ENCODE data around the gene CEP126.

Gene CEP126

GRCh38 chr11:102036757-102037156, 121.9 kb downstream of the CEP126 start:
- Histone ChIP-seq H3K27me3 (ENCODE audit: insufficient read depth, low read length) (no peaks in the 10 kb centered on the region), H2BK120ac (ENCODE audit: insufficient read depth, low read length, poor library complexity) (no peak overlapping the region), H4K8ac (ENCODE audit: low read depth, low read length) (no peak overlapping the region), H4K12ac (ENCODE audit: low read depth, low read length) (no peak overlapping the region), H2AFZ (ENCODE audit: insufficient read depth, low read length, poor library complexity) (no peak overlapping the region), H3K4ac (ENCODE audit: low read depth, low read length) (no peak overlapping the region), H4K91ac (ENCODE audit: low read depth, low read length) (no peak overlapping the region), H3K9me3 (ENCODE audit: insufficient read depth, low read depth, low read length) (no peaks in the 10 kb centered on the region), H3K4me2 (ENCODE audit: low read length) (no peak overlapping the region), H2AK5ac (ENCODE audit: low read length) (no peak overlapping the region), H3K14ac (ENCODE audit: low read length) (no peak overlapping the region), H3K79me1 (ENCODE audit: low read length) (no peaks in the 10 kb centered on the region), H3K18ac (ENCODE audit: low read length) (no peak overlapping the region), H3K36me3 (ENCODE audit: control insufficient read depth in 1 of 2, insufficient read depth in 2 of 2, low read length in 2 of 2) (no peaks in the 10 kb centered on the region), H3K4me1 (ENCODE audit: control insufficient read depth in 1 of 2, insufficient read depth in 2 of 2, low read length in 2 of 2) (no peaks in the 10 kb centered on the region), H3K9ac (ENCODE audit: low read length) (no peak overlapping the region), H3K27ac (ENCODE audit: low read depth, low read length) (no peak overlapping the region), H3K23ac (ENCODE audit: low read length) (no peak overlapping the region), H3K4me3 (ENCODE audit: low read depth, low read length) (no peak overlapping the region), H2BK5ac (ENCODE audit: low read depth, low read length, poor library complexity) (no peak overlapping the region), H2BK12ac (ENCODE audit: low read length) (no peak overlapping the region), H3K79me2 (ENCODE audit: control insufficient read depth, insufficient read depth, low read length, poor library complexity) (no peaks in the 10 kb centered on the region)
- no peak for DNase-seq
- WGBS (ENCODE audit: extremely low coverage, insufficient coverage, insufficient read length) = no CpG with 5 or more reads among the region's 1 CpG

- H3K79me1 ChIP-seq (ENCODE audit: low read length) = peaks cover 3% of the 10 kb centered on the region
- no peak overlapping the region for H3K4ac ChIP-seq (ENCODE audit: low read depth, low read length)
- H3K14ac ChIP-seq (ENCODE audit: low read length) = no peak overlapping the region
- no peak overlapping the region for H3K18ac ChIP-seq (ENCODE audit: low read length)
- H2BK12ac ChIP-seq (ENCODE audit: low read length) = no peak overlapping the region
- no peak overlapping the region for H2BK120ac ChIP-seq (ENCODE audit: insufficient read depth, low read length, poor library complexity)
- H4K8ac ChIP-seq (ENCODE audit: low read depth, low read length) = peak overlapping the region; percentile 57
- H2AFZ ChIP-seq (ENCODE audit: insufficient read depth, low read length, poor library complexity) = peak overlapping the region; percentile 57
- H3K9ac ChIP-seq (ENCODE audit: low read length) = no peak overlapping the region
- no peak overlapping the region for H3K23ac ChIP-seq (ENCODE audit: low read length)
- H3K4me3 ChIP-seq (ENCODE audit: low read depth, low read length) = peak overlapping the region; percentile 65
- no peak overlapping the region for H4K12ac ChIP-seq (ENCODE audit: low read depth, low read length)
- H2BK5ac ChIP-seq (ENCODE audit: low read depth, low read length, poor library complexity) = no peak overlapping the region
- no peaks in the 10 kb centered on the region for H3K27me3 ChIP-seq (ENCODE audit: insufficient read depth, low read length)
- H3K4me2 ChIP-seq (ENCODE audit: low read length) = peak overlapping the region; percentile 92
- no peaks in the 10 kb centered on the region for H3K79me2 ChIP-seq (ENCODE audit: control insufficient read depth, insufficient read depth, low read length, poor library complexity)
- H3K27ac ChIP-seq (ENCODE audit: low read depth, low read length) = no peak overlapping the region
- no peaks in the 10 kb centered on the region for H3K4me1 ChIP-seq (ENCODE audit: control insufficient read depth in 1 of 2, insufficient read depth in 2 of 2, low read length in 2 of 2)
- H3K9me3 ChIP-seq (ENCODE audit: insufficient read depth, low read depth, low read length) = no peaks in the 10 kb centered on the region
- no peaks in the 10 kb centered on the region for H3K36me3 ChIP-seq (ENCODE audit: control insufficient read depth in 1 of 2, insufficient read depth in 2 of 2, low read length in 2 of 2)
- no peak overlapping the region for H4K91ac ChIP-seq (ENCODE audit: low read depth, low read length)
- no CpG with 5 or more reads among the region's 4 CpGs for WGBS (ENCODE audit: extremely low coverage, insufficient coverage, insufficient read length)
- no peak overlapping the region for H2AK5ac ChIP-seq (ENCODE audit: low read length)
- no peak for DNase-seq
Observed at GRCh38 chr11:102046841-102047240, 132.0 kb downstream of the CEP126 start.

DNA sequence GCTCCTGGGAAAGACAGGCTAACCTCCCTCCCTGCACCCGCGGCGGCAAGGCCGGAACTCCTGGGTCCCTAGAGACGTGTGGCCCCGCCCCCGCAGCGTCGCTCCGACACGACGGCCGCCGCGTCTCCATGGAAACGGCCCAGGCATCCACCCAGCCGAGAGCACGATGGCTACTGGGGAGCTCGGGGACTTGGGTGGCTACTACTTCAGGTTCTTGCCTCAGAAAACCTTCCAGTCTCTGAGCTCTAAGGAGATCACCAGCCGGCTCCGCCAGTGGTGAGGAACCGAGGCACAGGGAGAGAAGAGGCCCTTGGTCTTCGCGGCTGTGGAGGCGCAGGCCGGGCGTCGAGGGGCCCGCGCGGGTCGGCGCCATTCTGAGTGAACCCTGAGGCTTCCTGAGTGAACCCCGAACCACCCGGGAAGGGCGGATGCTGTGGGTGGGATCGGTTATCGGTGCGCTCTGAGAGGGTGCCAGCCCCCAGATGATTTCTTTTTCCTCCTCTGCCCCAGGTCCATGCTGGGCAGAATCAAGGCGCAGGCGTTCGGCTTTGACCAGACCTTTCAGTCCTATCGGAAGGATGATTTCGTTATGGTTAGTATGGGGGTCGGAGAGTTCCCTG, 132.6 kb downstream of the CEP126 start, which contains the start of gene CFAP300:
CFAP300 (plus strand) TSS at position 133 of the 620 bp plus-strand sequence; CDS start at position 167, 34 bp downstream.
- Histone ChIP-seq H2BK120ac (ENCODE audit: insufficient read depth, low read length, poor library complexity) (peak within 1 kb of the TSS; percentile 25), H2BK5ac (ENCODE audit: low read depth, low read length, poor library complexity) (no peak within 1 kb of the TSS), H4K91ac (ENCODE audit: low read depth, low read length) (peak within 1 kb of the TSS; percentile 32), H3K23ac (ENCODE audit: low read length) (no peak within 1 kb of the TSS), H3K27ac (ENCODE audit: low read depth, low read length) (no peak within 1 kb of the TSS), H3K9ac (ENCODE audit: low read length) (no peak within 1 kb of the TSS), H3K79me2 (ENCODE audit: control insufficient read depth, insufficient read depth, low read length, poor library complexity) (no peaks in the 10 kb centered on the region), H3K14ac (ENCODE audit: low read length) (no peak within 1 kb of the TSS), H3K4me1 (ENCODE audit: control insufficient read depth in 1 of 2, insufficient read depth in 2 of 2, low read length in 2 of 2) (no peaks in the 10 kb centered on the region), H3K27me3 (ENCODE audit: insufficient read depth, low read length) (no peaks in the 10 kb centered on the region), H2AFZ (ENCODE audit: insufficient read depth, low read length, poor library complexity) (peak within 1 kb of the TSS; percentile 57), H3K36me3 (ENCODE audit: control insufficient read depth in 1 of 2, insufficient read depth in 2 of 2, low read length in 2 of 2) (no peaks in the 10 kb centered on the region), H3K4me3 (ENCODE audit: low read depth, low read length) (peak within 1 kb of the TSS; percentile 65), H2AK5ac (ENCODE audit: low read length) (no peak within 1 kb of the TSS), H3K4me2 (ENCODE audit: low read length) (peak within 1 kb of the TSS; percentile 92), H3K79me1 (ENCODE audit: low read length) (peaks cover 3% of the 10 kb centered on the region), H3K18ac (ENCODE audit: low read length) (peak within 1 kb of the TSS; percentile 37), H3K9me3 (ENCODE audit: insufficient read depth, low read depth, low read length) (no peaks in the 10 kb centered on the region), H2BK12ac (ENCODE audit: low read length) (peak within 1 kb of the TSS; percentile 27), H3K4ac (ENCODE audit: low read depth, low read length) (peak within 1 kb of the TSS; percentile 25), H4K12ac (ENCODE audit: low read depth, low read length) (no peak within 1 kb of the TSS), H4K8ac (ENCODE audit: low read depth, low read length) (peak within 1 kb of the TSS; percentile 74)
- DNase-seq = peak in 1 of 2 donors; percentile 46
- WGBS (ENCODE audit: extremely low coverage, insufficient coverage, insufficient read length) = no CpG with 5 or more reads among the region's 45 CpGs
